Effector memory CD8-positive, alpha-beta T cell (primary cell): ENCODE results near the gene KCNIP4.

Experiments
- ATAC-seq: fragments of 150-1000 bp; cut with Tn5 transposase; replicated peaks from 2 replicates; pipeline ENCODE4 v1.10.0; 2021; ENCODE audit warnings: mild to moderate bottlenecking, moderate library complexity
- DNase-seq, 3 experiments: peaks; one replicate each; pipeline ENCODE4 v3.0.0; 2021
- H3K27ac Mint-ChIP-seq, 2 donors: one replicate each; pipeline ENCODE4 v1.8.0; 2022; ENCODE audit warnings: mild to moderate bottlenecking in 2 of 2, mixed read lengths in 2 of 2, moderate library complexity in 2 of 2
- H3K27me3 Mint-ChIP-seq, 2 donors: one replicate each; pipeline ENCODE4 v1.8.0; 2022; ENCODE audit warnings: mixed read lengths in 2 of 2
- H3K36me3 Mint-ChIP-seq: one replicate; pipeline ENCODE4 v1.8.0; 2022; ENCODE audit warnings: mild to moderate bottlenecking, moderate library complexity, mixed read lengths; ENCODE audit not compliant: insufficient read depth
- H3K4me1 Mint-ChIP-seq, 2 donors: one replicate each; pipeline ENCODE4 v1.8.0; 2022; ENCODE audit warnings: low read depth in 2 of 2, mixed read lengths in 2 of 2
- H3K4me3 Mint-ChIP-seq, 2 donors: one replicate each; pipeline ENCODE4 v1.8.0; 2022; ENCODE audit warnings: mild to moderate bottlenecking in 2 of 2, mixed read lengths in 2 of 2, moderate library complexity in 2 of 2
- H3K9me3 Mint-ChIP-seq, 2 donors: one replicate each; pipeline ENCODE4 v1.8.0; 2022; ENCODE audit warnings: mixed read lengths in 2 of 2

The KCNIP4 gene

GRCh38 chr4:21517126-21517859 lies 431.3 kb downstream of the KCNIP4 start:
- Mint-ChIP-seq H3K27ac (no peak overlapping the region), H3K9me3 (peaks cover 7 to 19% of the 10 kb centered on the region in 2 donors), H3K4me1 (no peaks in the 10 kb centered on the region), H3K4me3 (no peak overlapping the region), H3K36me3 (no peaks in the 10 kb centered on the region), H3K27me3 (no peaks in the 10 kb centered on the region)
- no peak for ATAC-seq
- no peak for DNase-seq

GRCh38 chr4:21514022-21514694 lies 434.4 kb downstream of the KCNIP4 start:
- Mint-ChIP-seq H3K36me3 (no peaks in the 10 kb centered on the region), H3K27me3 (no peaks in the 10 kb centered on the region), H3K27ac (no peak overlapping the region), H3K9me3 (peaks cover 0 to 13% of the 10 kb centered on the region in 2 donors), H3K4me3 (no peak overlapping the region), H3K4me1 (no peaks in the 10 kb centered on the region)
- no peak for DNase-seq
- no peak for ATAC-seq

- no peaks in the 10 kb centered on the region for H3K36me3 Mint-ChIP-seq
- H3K4me3 Mint-ChIP-seq = no peak overlapping the region
- H3K27me3 Mint-ChIP-seq = no peaks in the 10 kb centered on the region
- H3K9me3 Mint-ChIP-seq = peaks cover 0 to 8% of the 10 kb centered on the region in 2 donors
- no peak for DNase-seq
- ATAC-seq = no peak
- H3K4me1 Mint-ChIP-seq = no peaks in the 10 kb centered on the region
- no peak overlapping the region for H3K27ac Mint-ChIP-seq
These were observed 436.2 kb downstream of the KCNIP4 start for GRCh38 chr4:21512353-21512752.

- Mint-ChIP-seq H3K4me1 (no peaks in the 10 kb centered on the region), H3K27ac (no peak overlapping the region), H3K4me3 (no peak overlapping the region), H3K27me3 (no peaks in the 10 kb centered on the region), H3K9me3 (peaks cover 0 to 4% of the 10 kb centered on the region in 2 donors), H3K36me3 (no peaks in the 10 kb centered on the region)
- no peak for ATAC-seq
- DNase-seq = no peak
These were observed 441.1 kb downstream of the KCNIP4 start for GRCh38 chr4:21507439-21507838.

- no peak for DNase-seq
- Mint-ChIP-seq H3K4me1 (no peaks in the 10 kb centered on the region), H3K27ac (no peak overlapping the region), H3K4me3 (no peak overlapping the region), H3K27me3 (no peaks in the 10 kb centered on the region), H3K9me3 (peaks cover 7 to 9% of the 10 kb centered on the region in 2 donors), H3K36me3 (no peaks in the 10 kb centered on the region)
- no peak for ATAC-seq
These were observed 457.9 kb downstream of the KCNIP4 start for GRCh38 chr4:21490682-21491081.

GRCh38 chr4:21476757-21477156 lies 471.8 kb downstream of the KCNIP4 start:
- Mint-ChIP-seq H3K27me3 (no peaks in the 10 kb centered on the region), H3K4me3 (no peak overlapping the region), H3K9me3 (peaks cover 6 to 8% of the 10 kb centered on the region in 2 donors), H3K36me3 (no peaks in the 10 kb centered on the region), H3K27ac (no peak overlapping the region), H3K4me1 (no peaks in the 10 kb centered on the region)
- DNase-seq = no peak
- ATAC-seq = no peak

- Mint-ChIP-seq H3K4me1 (no peaks in the 10 kb centered on the region), H3K27ac (no peak overlapping the region), H3K27me3 (no peaks in the 10 kb centered on the region), H3K4me3 (no peak overlapping the region), H3K9me3 (peaks cover 4 to 7% of the 10 kb centered on the region in 2 donors), H3K36me3 (no peaks in the 10 kb centered on the region)
- ATAC-seq (no peak), DNase-seq (no peak)
These were observed 474.4 kb downstream of the KCNIP4 start for GRCh38 chr4:21474195-21474594.

- Mint-ChIP-seq H3K4me3 (no peak overlapping the region), H3K4me1 (no peaks in the 10 kb centered on the region), H3K36me3 (no peaks in the 10 kb centered on the region), H3K27ac (no peak overlapping the region), H3K9me3 (peaks cover 2 to 7% of the 10 kb centered on the region in 2 donors), H3K27me3 (no peaks in the 10 kb centered on the region)
- ATAC-seq (no peak), DNase-seq (no peak)
These were observed 478.0 kb downstream of the KCNIP4 start for GRCh38 chr4:21470535-21470934.

- Mint-ChIP-seq H3K9me3 (peaks cover 2 to 7% of the 10 kb centered on the region in 2 donors), H3K27me3 (no peaks in the 10 kb centered on the region), H3K4me3 (no peak overlapping the region), H3K4me1 (no peaks in the 10 kb centered on the region), H3K36me3 (no peaks in the 10 kb centered on the region), H3K27ac (no peak overlapping the region)
- DNase-seq (no peak), ATAC-seq (no peak)
These were observed 478.9 kb downstream of the KCNIP4 start for GRCh38 chr4:21469438-21470300.

- DNase-seq (no peak), ATAC-seq (no peak)
- Mint-ChIP-seq H3K9me3 (peaks cover 2 to 14% of the 10 kb centered on the region in 2 donors), H3K4me3 (no peak overlapping the region), H3K27ac (no peak overlapping the region), H3K4me1 (no peaks in the 10 kb centered on the region), H3K36me3 (no peaks in the 10 kb centered on the region), H3K27me3 (no peaks in the 10 kb centered on the region)
These were observed 481.0 kb downstream of the KCNIP4 start for GRCh38 chr4:21467551-21467950.

- ATAC-seq = no peak
- Mint-ChIP-seq H3K27me3 (no peaks in the 10 kb centered on the region), H3K4me1 (no peaks in the 10 kb centered on the region), H3K27ac (no peak overlapping the region), H3K36me3 (peaks cover 3% of the 10 kb centered on the region), H3K9me3 (peaks cover 7 to 9% of the 10 kb centered on the region in 2 donors), H3K4me3 (no peak overlapping the region)
- no peak for DNase-seq
These were observed 491.3 kb downstream of the KCNIP4 start for GRCh38 chr4:21457086-21457840.

- DNase-seq = no peak
- Mint-ChIP-seq H3K36me3 (peaks cover 3% of the 10 kb centered on the region), H3K4me1 (no peaks in the 10 kb centered on the region), H3K4me3 (no peak overlapping the region), H3K9me3 (peaks cover 8 to 9% of the 10 kb centered on the region in 2 donors), H3K27ac (no peak overlapping the region), H3K27me3 (no peaks in the 10 kb centered on the region)
- no peak for ATAC-seq
These were observed 493.7 kb downstream of the KCNIP4 start for GRCh38 chr4:21454831-21455230.

GRCh38 chr4:21454201-21454600 lies 494.4 kb downstream of the KCNIP4 start:
- Mint-ChIP-seq H3K4me1 (no peaks in the 10 kb centered on the region), H3K27ac (no peak overlapping the region), H3K36me3 (peaks cover 3% of the 10 kb centered on the region), H3K4me3 (no peak overlapping the region), H3K27me3 (no peaks in the 10 kb centered on the region), H3K9me3 (peaks cover 9% of the 10 kb centered on the region in 2 donors)
- DNase-seq = no peak
- ATAC-seq = no peak
